Measurements from ENCODE around the gene TMEM39B.
"Not testable (repeated sequence)": the region's sequence is repeated elsewhere in the genome, so short reads cannot be mapped to it uniquely, and the experiment has no call there.

- TF ChIP-seq, protein P1, sequence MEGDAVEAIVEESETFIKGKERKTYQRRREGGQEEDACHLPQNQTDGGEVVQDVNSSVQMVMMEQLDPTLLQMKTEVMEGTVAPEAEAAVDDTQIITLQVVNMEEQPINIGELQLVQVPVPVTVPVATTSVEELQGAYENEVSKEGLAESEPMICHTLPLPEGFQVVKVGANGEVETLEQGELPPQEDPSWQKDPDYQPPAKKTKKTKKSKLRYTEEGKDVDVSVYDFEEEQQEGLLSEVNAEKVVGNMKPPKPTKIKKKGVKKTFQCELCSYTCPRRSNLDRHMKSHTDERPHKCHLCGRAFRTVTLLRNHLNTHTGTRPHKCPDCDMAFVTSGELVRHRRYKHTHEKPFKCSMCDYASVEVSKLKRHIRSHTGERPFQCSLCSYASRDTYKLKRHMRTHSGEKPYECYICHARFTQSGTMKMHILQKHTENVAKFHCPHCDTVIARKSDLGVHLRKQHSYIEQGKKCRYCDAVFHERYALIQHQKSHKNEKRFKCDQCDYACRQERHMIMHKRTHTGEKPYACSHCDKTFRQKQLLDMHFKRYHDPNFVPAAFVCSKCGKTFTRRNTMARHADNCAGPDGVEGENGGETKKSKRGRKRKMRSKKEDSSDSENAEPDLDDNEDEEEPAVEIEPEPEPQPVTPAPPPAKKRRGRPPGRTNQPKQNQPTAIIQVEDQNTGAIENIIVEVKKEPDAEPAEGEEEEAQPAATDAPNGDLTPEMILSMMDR (IDR thresholded peaks at IDR 0.05; ENCODE audit: poor library complexity, severe bottlenecking), result not testable (repeated sequence)
- not testable (repeated sequence) for TF ChIP-seq EZH2 (IDR thresholded peaks at IDR 0.05; ENCODE audit: borderline replicate concordance, insufficient read depth, low read length, poor library complexity, severe bottlenecking); POLR2AphosphoS5 (IDR thresholded peaks at IDR 0.05); EP300 (conservative IDR thresholded peaks at IDR 0.05; ENCODE audit: poor library complexity, severe bottlenecking); TAF1 (IDR thresholded peaks at IDR 0.05; ENCODE audit: low read depth); RAD21 (conservative IDR thresholded peaks at IDR 0.05); MXI1 (conservative IDR thresholded peaks at IDR 0.05; ENCODE audit: poor library complexity, severe bottlenecking)
- TF ChIP-seq, protein P2, sequence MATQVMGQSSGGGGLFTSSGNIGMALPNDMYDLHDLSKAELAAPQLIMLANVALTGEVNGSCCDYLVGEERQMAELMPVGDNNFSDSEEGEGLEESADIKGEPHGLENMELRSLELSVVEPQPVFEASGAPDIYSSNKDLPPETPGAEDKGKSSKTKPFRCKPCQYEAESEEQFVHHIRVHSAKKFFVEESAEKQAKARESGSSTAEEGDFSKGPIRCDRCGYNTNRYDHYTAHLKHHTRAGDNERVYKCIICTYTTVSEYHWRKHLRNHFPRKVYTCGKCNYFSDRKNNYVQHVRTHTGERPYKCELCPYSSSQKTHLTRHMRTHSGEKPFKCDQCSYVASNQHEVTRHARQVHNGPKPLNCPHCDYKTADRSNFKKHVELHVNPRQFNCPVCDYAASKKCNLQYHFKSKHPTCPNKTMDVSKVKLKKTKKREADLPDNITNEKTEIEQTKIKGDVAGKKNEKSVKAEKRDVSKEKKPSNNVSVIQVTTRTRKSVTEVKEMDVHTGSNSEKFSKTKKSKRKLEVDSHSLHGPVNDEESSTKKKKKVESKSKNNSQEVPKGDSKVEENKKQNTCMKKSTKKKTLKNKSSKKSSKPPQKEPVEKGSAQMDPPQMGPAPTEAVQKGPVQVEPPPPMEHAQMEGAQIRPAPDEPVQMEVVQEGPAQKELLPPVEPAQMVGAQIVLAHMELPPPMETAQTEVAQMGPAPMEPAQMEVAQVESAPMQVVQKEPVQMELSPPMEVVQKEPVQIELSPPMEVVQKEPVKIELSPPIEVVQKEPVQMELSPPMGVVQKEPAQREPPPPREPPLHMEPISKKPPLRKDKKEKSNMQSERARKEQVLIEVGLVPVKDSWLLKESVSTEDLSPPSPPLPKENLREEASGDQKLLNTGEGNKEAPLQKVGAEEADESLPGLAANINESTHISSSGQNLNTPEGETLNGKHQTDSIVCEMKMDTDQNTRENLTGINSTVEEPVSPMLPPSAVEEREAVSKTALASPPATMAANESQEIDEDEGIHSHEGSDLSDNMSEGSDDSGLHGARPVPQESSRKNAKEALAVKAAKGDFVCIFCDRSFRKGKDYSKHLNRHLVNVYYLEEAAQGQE (IDR thresholded peaks at IDR 0.05; ENCODE audit: borderline replicate concordance), result not testable (repeated sequence)
These were observed 40.7 kb downstream of the TMEM39B start for GRCh38 chr1:32113436-32113835.
